Measurements from ENCODE around the gene FRMD4A. TPM values are rescaled to one million over a fixed set of nuclear protein-coding genes. Genes with fewer than 3 reads are reported as not detected.

Gene FRMD4A
- total RNA-seq, 4 donors from 2014 or later, result 4.0 to 12.7 (median 5.6) TPM

GRCh38 chr10:13893926-13894325 is 436.8 kb downstream of the FRMD4A start:
- no peak for DNase-seq
- WGBS, 2 donors (ENCODE audit: low coverage in 1 of 2), result 94 to 100% methylated on average over 3 to 4 of the region's 4 CpGs
- Histone ChIP-seq H3K9me3 (no peaks in the 10 kb centered on the region), H3K4me1 (peaks cover 0 to 8% (median 5%) of the 10 kb centered on the region in 4 donors), H3K27me3 (peaks cover 31% of the 10 kb centered on the region), H3K27ac (no peak overlapping the region), H3K4me3 (no peak overlapping the region), H3K36me3 (no peaks in the 10 kb centered on the region)
- in situ Hi-C loops (cut with MboI; ENCODE audit: low pct_ligation_motif_present in 1 of 4, low pct_unique_long_range_greater_than_20kb in 1 of 4, low sequenced_read_pairs in 3 of 4), result no loop called here
- intact Hi-C loops (cut with DNase I; ENCODE audit: low total_unique reads), result no loop called here
- TF ChIP-seq, protein P1, sequence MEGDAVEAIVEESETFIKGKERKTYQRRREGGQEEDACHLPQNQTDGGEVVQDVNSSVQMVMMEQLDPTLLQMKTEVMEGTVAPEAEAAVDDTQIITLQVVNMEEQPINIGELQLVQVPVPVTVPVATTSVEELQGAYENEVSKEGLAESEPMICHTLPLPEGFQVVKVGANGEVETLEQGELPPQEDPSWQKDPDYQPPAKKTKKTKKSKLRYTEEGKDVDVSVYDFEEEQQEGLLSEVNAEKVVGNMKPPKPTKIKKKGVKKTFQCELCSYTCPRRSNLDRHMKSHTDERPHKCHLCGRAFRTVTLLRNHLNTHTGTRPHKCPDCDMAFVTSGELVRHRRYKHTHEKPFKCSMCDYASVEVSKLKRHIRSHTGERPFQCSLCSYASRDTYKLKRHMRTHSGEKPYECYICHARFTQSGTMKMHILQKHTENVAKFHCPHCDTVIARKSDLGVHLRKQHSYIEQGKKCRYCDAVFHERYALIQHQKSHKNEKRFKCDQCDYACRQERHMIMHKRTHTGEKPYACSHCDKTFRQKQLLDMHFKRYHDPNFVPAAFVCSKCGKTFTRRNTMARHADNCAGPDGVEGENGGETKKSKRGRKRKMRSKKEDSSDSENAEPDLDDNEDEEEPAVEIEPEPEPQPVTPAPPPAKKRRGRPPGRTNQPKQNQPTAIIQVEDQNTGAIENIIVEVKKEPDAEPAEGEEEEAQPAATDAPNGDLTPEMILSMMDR (IDR thresholded peaks at IDR 0.05), result no peak
- TF ChIP-seq EP300 (IDR thresholded peaks at IDR 0.05; ENCODE audit: low read depth), result no peak
- no peak for TF ChIP-seq POLR2A (IDR thresholded peaks at IDR 0.05)
- no peak for TF ChIP-seq POLR2AphosphoS5 (IDR thresholded peaks at IDR 0.05)

GRCh38 chr10:13892871-13893270 is 437.9 kb downstream of the FRMD4A start:
- in situ Hi-C loops (cut with MboI; ENCODE audit: low pct_ligation_motif_present in 1 of 4, low pct_unique_long_range_greater_than_20kb in 1 of 4, low sequenced_read_pairs in 3 of 4) (no loop called here), intact Hi-C loops (cut with DNase I; ENCODE audit: low total_unique reads) (no loop called here)
- no peak overlapping the region for H3K4me3 ChIP-seq
- TF ChIP-seq EP300 (IDR thresholded peaks at IDR 0.05; ENCODE audit: low read depth) (no peak), POLR2A (IDR thresholded peaks at IDR 0.05) (no peak), POLR2AphosphoS5 (IDR thresholded peaks at IDR 0.05) (no peak)
- TF ChIP-seq, protein P1 (IDR thresholded peaks at IDR 0.05), result no peak
- peaks cover 0 to 8% (median 5%) of the 10 kb centered on the region in 4 donors for H3K4me1 ChIP-seq
- no peak for DNase-seq
- H3K36me3 ChIP-seq, result no peaks in the 10 kb centered on the region
- no peak overlapping the region for H3K27ac ChIP-seq
- WGBS, 2 donors (ENCODE audit: low coverage in 1 of 2), result 50 to 87% methylated on average over 2 to 5 of the region's 5 CpGs
- H3K9me3 ChIP-seq, result no peaks in the 10 kb centered on the region
- H3K27me3 ChIP-seq, result peaks cover 31% of the 10 kb centered on the region

DNA sequence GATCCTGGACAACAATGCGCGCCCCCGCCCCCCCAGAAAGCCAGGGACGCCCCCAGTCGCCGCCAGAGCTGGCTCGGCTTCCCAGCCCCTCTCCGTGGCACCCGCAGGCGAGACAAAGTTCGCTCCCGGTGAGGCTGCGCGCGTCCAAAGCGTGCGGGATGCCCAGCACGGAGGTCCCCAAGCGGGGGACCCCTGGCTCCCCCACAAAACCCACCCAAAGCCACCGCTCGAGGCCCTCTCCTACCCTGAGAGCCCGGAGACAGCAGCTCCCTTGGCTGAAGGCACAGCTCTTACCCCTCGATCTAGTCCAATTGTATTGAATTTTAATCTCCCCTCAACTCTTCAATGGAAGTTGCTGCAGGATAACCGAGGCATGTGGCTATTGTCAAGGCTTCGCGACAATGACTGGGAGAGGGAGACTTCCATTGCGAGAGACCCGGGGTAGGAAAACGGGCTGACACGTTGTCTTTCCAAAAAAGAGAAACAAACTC is 438.7 kb downstream of the FRMD4A start:
- DNase-seq, result no peak
- H3K4me1 ChIP-seq, result peaks cover 0 to 8% (median 5%) of the 10 kb centered on the region in 4 donors
- H3K4me3 ChIP-seq, result peak overlapping the region in 3 of 4 donors; percentile 20 to 42 (median 28)
- TF ChIP-seq, protein P1 (IDR thresholded peaks at IDR 0.05), result no peak
- no peak for TF ChIP-seq POLR2AphosphoS5 (IDR thresholded peaks at IDR 0.05)
- no peak for TF ChIP-seq EP300 (IDR thresholded peaks at IDR 0.05; ENCODE audit: low read depth)
- no peak for TF ChIP-seq POLR2A (IDR thresholded peaks at IDR 0.05)
- peaks cover 31% of the 10 kb centered on the region for H3K27me3 ChIP-seq
- intact Hi-C loops (cut with DNase I; ENCODE audit: low total_unique reads), result no loop called here
- no peaks in the 10 kb centered on the region for H3K36me3 ChIP-seq
- in situ Hi-C loops (cut with MboI; ENCODE audit: low pct_ligation_motif_present in 1 of 4, low pct_unique_long_range_greater_than_20kb in 1 of 4, low sequenced_read_pairs in 3 of 4), result no loop called here
- WGBS, 2 donors (ENCODE audit: low coverage in 1 of 2), result 25 to 40% methylated on average over 2 to 13 of the region's 30 CpGs
- no peaks in the 10 kb centered on the region for H3K9me3 ChIP-seq
- H3K27ac ChIP-seq, result peak overlapping the region; percentile 28 to 50 (median 41)

GRCh38 chr10:13891128-13892000 is 439.4 kb downstream of the FRMD4A start:
- intact Hi-C loops (cut with DNase I; ENCODE audit: low total_unique reads) (no loop called here), in situ Hi-C loops (cut with MboI; ENCODE audit: low pct_ligation_motif_present in 1 of 4, low pct_unique_long_range_greater_than_20kb in 1 of 4, low sequenced_read_pairs in 3 of 4) (no loop called here)
- WGBS, 2 donors (ENCODE audit: low coverage in 1 of 2), result 0 to 7% methylated on average over 1 to 41 of the region's 87 CpGs
- Histone ChIP-seq H3K9me3 (no peaks in the 10 kb centered on the region), H3K4me3 (peak overlapping the region; percentile 19 to 42 (median 28)), H3K4me1 (peaks cover 0 to 8% (median 5%) of the 10 kb centered on the region in 4 donors), H3K27me3 (peaks cover 31% of the 10 kb centered on the region), H3K27ac (peak overlapping the region; percentile 50 to 67 (median 60)), H3K36me3 (no peaks in the 10 kb centered on the region)
- no peak for DNase-seq
- TF ChIP-seq POLR2A (IDR thresholded peaks at IDR 0.05), result no peak
- no peak for TF ChIP-seq POLR2AphosphoS5 (IDR thresholded peaks at IDR 0.05)
- no peak for TF ChIP-seq EP300 (IDR thresholded peaks at IDR 0.05; ENCODE audit: low read depth)
- TF ChIP-seq, protein P1 (IDR thresholded peaks at IDR 0.05), result no peak
